ENCODE data around the gene DYNC2LI1.

DNA sequence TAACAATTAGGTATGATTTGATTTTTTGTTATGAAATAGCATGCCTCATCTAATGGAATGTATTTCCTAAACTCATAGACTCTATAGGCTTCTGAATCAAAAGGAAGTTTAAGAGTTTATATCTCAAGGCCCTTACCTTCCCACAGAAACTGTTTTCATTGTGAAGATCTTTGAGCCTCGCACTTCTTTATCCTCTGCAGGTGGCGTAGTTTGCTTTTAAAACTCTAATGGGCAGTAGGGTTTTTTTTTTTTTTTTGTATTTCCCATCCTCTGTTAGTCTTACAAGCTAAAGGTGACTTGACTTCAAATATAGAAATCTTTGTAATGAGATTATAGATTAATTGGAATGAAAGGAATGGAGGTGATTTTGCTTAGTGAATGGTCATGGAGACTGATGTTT, 28.3 kb downstream of the DYNC2LI1 start:
- no peak for TF ChIP-seq SPI1 (IDR thresholded peaks at IDR 0.05; ENCODE audit: low read depth, low read length)
- TF ChIP-seq POLR2AphosphoS5 (IDR thresholded peaks at IDR 0.05; ENCODE audit: low read depth, low read length), result no peak

All from GM12891 (cell line).